HG02943 (cell line): ENCODE data around the gene VSTM2L.

Source experiments
- ATAC-seq: cut with Tn5 transposase; IDR thresholded peaks from one replicate; pipeline ENCODE4 v1.9.1; 2021; ENCODE audit warnings: mild to moderate bottlenecking, low read depth, moderate library complexity; ENCODE audit not compliant: unreplicated experiment

VSTM2L gene

DNA sequence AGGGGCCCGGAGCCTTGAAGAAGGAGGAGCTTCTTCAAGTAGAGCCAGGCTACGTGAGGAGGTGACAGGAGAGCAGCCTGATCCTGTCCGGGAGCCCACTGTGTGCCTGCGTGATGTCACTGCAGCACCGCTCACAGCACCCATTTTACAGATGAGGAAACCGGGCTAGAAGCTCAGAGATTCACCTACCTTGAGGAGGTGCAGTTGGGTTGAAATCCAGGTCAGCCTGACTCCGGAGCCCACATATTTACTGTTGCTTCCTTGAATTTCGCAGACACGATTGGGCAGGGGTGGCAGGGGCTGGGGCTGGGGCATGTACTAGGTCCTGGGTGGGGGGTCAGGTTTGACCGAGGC, 12.5 kb downstream of the VSTM2L start:
- no peak for ATAC-seq

DNA sequence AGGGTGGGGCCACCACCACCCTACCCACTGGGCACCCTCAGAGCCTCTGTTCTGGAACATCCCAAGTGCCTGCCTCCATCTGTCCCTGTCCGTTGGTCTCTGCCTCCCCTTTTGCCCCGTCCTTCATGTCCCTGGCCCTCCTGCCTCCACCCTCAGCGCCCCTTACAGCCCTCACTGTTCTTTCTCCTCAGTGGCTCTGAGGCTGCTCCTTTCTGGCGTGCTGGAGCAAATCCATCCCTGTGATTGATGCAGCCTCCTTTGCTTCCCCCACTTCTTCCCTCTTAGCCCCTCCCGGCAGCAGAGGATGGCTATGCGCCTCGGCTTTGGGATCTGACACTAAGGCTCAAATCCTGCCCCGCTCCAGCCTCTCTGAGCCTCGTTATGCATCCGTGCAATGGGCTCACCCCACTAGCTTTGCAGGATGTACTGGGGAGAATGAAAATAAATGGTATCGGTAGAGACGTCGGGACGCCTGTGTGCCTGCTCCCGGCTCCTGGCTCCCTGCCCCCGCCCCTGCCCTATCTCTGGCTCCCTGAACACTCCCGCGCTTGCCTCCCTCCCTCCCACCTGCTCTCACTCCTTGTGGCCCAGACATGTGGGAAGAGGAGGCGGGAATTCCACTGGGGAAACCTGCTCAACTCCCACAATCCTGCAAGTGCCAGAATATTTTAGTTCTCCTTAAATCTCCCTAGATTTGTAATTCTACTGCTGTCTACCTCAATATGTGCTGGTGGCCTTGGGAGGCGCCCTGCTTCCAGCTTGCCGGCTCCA, 13.1 kb downstream of the VSTM2L start:
- no peak for ATAC-seq

GRCh38 chr20:37917461-37917860, 14.5 kb downstream of the VSTM2L start:
- ATAC-seq: no peak

GRCh38 chr20:37918035-37918434, 15.1 kb downstream of the VSTM2L start:
- no peak for ATAC-seq

GRCh38 chr20:37919389-37920040, 16.6 kb downstream of the VSTM2L start:
- no peak for ATAC-seq

GRCh38 chr20:37920270-37920669, 17.3 kb downstream of the VSTM2L start:
- ATAC-seq: no peak

DNA sequence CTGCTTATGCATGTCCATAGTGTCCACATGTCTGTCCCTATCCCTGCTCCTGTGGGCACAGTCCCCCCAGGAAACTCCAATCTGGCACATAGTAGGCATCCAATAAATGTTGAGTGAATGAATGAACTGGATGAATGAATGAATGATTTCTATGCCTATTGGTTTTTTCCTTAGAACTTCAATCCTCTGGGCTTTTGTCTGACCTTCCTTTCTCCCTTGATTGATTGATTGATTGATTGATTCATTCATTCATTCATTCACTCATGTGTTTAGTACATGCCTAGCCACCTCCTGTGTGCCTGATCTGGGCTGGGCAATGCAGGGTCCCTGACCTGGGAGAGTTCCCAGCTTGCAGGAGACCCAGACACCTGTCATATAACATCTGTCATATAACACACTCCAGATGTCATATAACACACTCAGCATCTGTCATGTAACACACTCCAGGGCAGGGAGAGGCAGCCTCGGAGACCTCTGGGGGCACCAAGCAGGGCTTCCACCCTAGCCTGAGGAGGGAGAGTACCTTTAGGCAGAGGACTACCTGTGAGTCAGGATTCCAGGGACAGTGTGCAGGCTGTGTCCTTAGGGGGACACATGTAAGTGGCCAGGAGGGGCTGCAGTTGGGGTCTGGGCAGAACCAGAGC, 17.9 kb downstream of the VSTM2L start:
- ATAC-seq: no peak

DNA sequence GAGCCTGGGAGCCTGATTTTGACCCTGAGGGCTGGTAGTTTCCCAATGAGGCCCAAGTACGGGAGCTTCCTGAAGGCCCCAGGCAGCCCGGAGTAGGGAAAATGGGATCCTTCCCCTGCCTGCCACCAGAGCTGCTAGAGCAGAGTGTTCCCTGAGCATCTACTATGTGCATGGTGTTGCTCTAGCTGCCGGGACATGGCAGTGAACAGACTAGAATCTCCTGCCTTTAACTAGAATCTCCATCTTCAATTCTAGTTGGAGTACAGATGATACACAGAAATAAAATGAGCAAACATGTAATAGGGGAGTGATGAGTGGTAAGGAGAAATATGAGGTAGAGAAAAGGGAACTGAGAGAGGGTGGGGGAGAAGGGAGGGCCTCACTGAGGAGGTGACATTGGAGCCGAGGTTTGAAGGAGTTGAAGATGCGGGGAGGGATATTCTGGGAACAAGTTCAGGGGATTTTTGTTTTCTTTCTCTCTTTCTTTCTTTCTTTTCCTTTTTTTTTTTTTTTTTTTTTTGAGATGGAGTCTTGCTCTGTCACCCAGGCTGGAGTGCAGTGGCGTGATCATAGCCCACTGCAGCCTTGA, 18.5 kb downstream of the VSTM2L start:
- ATAC-seq: peak; percentile 63

DNA sequence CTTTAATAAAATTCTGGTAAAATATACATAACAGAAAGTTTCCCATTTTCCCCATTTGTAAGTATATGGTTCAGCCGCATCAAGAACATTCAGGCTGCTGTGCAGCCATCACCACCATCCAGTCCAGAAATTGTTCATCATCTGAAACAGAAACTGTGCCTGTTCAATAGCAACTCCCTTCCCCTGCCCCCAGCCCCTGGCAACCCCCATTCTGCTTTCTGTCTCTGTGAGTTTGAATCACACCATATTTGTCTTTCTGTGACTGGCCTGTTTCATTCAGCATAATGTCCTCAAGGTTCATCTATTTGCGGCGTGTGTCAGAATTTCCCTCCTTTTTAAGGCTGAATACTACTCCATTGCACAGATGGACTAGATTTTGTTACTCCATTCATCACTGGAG, 19.1 kb downstream of the VSTM2L start:
- peak; percentile 56 for ATAC-seq

DNA sequence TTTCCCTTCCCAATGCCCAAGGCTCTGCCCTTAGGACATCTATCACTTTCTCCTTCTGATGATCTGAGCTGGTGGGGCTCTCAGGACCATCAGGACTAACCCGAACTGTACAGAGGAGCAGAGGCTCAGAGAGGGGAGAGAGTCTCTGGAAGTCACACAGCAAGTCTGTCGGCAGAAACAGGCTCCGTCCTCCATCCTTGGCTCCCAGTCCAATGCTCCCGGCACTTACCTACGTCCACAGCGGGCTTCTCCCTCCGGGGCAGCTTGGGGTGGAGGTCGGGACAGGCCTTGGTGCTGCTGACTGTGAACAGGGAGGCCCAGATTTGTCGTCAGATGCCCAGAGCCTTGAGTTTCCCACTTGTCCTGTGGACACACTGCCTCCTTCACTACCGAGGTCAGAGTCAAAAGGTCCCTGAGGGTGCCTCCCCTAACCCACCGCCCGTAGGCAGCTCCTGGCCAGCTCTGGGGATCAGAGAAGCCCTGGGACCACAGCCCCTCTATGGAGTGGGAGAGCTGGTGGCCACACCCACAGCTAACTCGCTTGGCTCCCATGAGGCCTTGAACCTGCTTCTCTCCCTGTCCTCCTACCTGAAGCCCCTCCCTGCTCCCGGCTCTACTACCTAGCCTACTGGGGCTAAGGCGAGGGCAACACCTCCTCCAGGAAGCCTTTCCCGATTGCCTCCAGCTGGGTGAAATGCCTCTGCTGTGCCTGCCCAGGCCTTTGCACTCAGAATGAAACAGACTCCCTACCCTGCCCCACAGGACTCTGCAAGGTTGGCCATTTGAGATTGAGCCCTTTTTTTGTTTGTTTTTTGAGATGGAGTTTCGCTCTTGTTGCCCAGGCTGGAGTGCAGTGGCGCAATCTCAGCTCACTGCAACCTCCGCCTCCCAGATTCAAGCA, 22.6 kb downstream of the VSTM2L start:
- ATAC-seq: no peak

DNA sequence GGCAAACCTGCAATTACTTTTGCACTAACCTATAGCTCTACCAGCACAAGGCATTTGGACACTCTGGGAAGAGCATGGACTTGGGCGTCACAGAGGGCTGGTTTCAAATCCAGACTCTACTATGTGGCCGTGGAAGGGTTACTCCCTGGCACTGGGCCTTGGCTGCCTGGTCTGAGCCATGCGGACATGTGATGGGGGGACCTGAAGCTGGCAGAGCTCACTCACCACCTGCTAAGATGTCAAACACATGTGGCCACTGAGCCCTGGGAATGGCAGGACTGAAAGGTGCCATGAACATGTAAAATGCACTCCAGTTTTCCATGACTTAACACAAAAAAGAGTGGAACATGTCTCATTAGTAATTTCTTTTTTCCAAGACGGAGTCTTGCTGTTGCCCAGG, 23.7 kb downstream of the VSTM2L start:
- no peak for ATAC-seq

- no peak for ATAC-seq
Observed at GRCh38 chr20:37927410-37928095, 24.6 kb downstream of the VSTM2L start.

- no peak for ATAC-seq
Observed at GRCh38 chr20:37928996-37929682, 26.2 kb downstream of the VSTM2L start.

DNA sequence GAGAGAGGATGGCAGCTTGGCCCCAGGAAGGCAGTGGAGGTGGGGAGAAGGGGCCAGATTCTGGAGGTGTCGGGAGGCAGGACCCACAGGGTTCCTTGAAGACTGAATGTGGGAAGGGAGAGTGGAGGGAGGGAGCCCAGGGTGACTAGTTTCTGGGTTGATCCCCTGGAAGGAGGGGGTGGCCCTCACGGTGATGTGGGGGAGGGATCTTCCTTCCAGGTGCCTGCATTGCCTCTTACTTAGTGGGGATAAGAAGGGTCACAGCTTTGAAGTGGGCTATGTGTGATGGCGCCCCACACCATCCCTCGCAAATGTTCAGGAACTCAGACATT, 26.7 kb downstream of the VSTM2L start:
- ATAC-seq: no peak

- ATAC-seq: no peak
Observed at GRCh38 chr20:37931153-37931922, 28.4 kb downstream of the VSTM2L start.

DNA sequence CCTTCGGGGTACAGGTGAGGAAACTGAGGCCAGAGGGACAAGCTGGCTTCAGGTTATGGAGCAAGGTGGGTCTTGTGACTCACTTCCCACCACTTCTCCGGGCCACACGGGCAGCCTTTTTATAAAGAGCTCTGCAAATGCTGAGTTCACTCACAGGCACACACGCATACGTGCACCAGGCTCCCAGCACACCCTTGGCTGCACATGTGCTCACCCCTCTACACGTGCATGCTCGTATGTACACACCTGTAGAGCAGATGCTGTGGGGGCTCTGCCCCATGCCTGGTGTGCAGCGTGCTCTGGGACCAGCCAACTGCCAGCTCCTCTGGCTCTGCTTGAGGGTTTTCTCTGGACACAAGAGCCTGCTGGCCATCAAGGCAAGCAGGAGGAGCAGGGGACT, 29.1 kb downstream of the VSTM2L start:
- no peak for ATAC-seq

- no peak for ATAC-seq
Observed at GRCh38 chr20:37932919-37933318, 30.0 kb downstream of the VSTM2L start.

DNA sequence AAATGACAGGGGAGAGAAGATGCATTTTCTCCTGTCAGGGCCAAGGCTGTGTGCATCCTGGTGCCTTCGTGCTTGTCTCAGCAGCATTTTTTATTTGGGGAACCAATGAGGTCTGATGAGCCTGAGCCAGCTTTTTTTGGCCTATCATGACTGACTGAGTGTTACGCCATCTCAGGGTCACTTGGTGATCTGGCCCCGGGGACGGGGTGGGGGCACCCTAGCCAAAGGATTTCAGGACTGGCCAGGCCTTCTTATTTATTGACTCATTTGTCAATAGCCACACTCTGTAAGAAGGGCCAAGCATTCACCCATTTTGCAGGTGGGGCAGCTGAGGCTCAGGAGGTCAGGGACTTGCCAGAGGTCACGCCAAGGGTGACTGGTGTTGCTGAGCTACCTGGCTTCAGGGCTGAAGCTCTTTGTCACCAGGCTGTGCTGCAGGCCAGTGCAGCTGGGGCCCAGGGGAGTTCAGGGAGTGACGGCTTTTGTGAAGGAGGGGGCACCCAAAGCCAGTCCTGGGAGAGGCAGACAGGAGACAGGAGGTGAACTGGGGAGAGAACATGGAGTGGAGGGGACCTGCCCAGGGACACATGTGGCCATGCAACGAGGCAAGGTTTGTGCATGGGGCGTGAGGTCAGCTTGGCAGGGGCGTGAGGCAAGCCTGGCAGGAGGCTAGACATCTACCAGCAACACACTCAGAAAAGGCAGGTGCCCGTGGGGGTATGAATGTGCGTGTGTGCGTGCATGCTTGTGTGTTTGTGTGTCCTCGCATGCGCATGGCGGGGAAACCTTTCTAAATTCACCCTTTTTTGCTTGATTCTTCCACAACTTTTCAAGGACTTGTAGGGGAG, 31.1 kb downstream of the VSTM2L start:
- no peak for ATAC-seq
